Measurements from ENCODE around the gene CA4. TPM values are rescaled to one million over a fixed set of nuclear protein-coding genes. Genes with fewer than 3 reads are reported as not detected.

Gene CA4
- total RNA-seq, 4 donors from 2014 or later = 10.1 to 84.4 (median 29.3) TPM

- no peak for TF ChIP-seq CTCF (IDR thresholded peaks at IDR 0.05; ENCODE audit: low read depth)
Observed at GRCh38 chr17:60158751-60159478, 9.1 kb downstream of the CA4 start.

GRCh38 chr17:60159479-60159866, 9.7 kb downstream of the CA4 start:
- TF ChIP-seq CTCF (IDR thresholded peaks at IDR 0.05; ENCODE audit: low read depth) = no peak

GRCh38 chr17:60160829-60161501, 11.2 kb downstream of the CA4 start:
- TF ChIP-seq CTCF (IDR thresholded peaks at IDR 0.05; ENCODE audit: low read depth) = no peak

GRCh38 chr17:60161598-60162330, 12.0 kb downstream of the CA4 start:
- TF ChIP-seq CTCF (IDR thresholded peaks at IDR 0.05; ENCODE audit: low read depth) = no peak

GRCh38 chr17:60163108-60163784, 13.5 kb downstream of the CA4 start:
- no peak for TF ChIP-seq CTCF (IDR thresholded peaks at IDR 0.05; ENCODE audit: low read depth)

GRCh38 chr17:60164164-60164563, 14.4 kb downstream of the CA4 start:
- no peak for TF ChIP-seq CTCF (IDR thresholded peaks at IDR 0.05; ENCODE audit: low read depth)
